ENCODE data around the gene TIE1.

The TIE1 gene

GRCh38 chr1:43322506-43322905 is 21.7 kb downstream of the TIE1 start:
- no peak overlapping the region for H3K27ac ChIP-seq (ENCODE audit: low read length)
- TF ChIP-seq CTCF (IDR thresholded peaks at IDR 0.05; ENCODE audit: low read depth, low read length) = no peak
- no peak for TF ChIP-seq EZH2phosphoT487 (IDR thresholded peaks at IDR 0.05; ENCODE audit: low read depth)
- no peak overlapping the region for H3K4me3 ChIP-seq (ENCODE audit: low read length)
- H3K36me3 ChIP-seq (replicated peaks; ENCODE audit: low read depth, low read length) = no peaks in the 10 kb centered on the region
- no peaks in the 10 kb centered on the region for H3K27me3 ChIP-seq (ENCODE audit: low read depth, low read length)
- no peaks in the 10 kb centered on the region for H3K79me2 ChIP-seq (ENCODE audit: low read length)
- no peaks in the 10 kb centered on the region for H4K20me1 ChIP-seq (ENCODE audit: insufficient read depth, low read length)
- H3K4me1 ChIP-seq (ENCODE audit: low read length) = no peaks in the 10 kb centered on the region
- H3K4me2 ChIP-seq (ENCODE audit: low read length) = no peak overlapping the region
- no peak overlapping the region for H3K9ac ChIP-seq (ENCODE audit: low read length)
- H2AFZ ChIP-seq (ENCODE audit: low read depth, low read length) = no peak overlapping the region
- H3K9me3 ChIP-seq (ENCODE audit: insufficient read depth, low read length) = 0 out of 2 replicates have a peak, but pooled peaks cover 3% of the 10 kb centered on the region

GRCh38 chr1:43324810-43325209 is 24.0 kb downstream of the TIE1 start:
- Histone ChIP-seq H3K9me3 (ENCODE audit: insufficient read depth, low read length) (0 out of 2 replicates have a peak, but pooled peaks cover 3% of the 10 kb centered on the region), H3K4me1 (ENCODE audit: low read length) (no peaks in the 10 kb centered on the region), H3K4me3 (ENCODE audit: low read length) (no peak overlapping the region), H3K79me2 (ENCODE audit: low read length) (no peaks in the 10 kb centered on the region), H2AFZ (ENCODE audit: low read depth, low read length) (no peak overlapping the region), H3K9ac (ENCODE audit: low read length) (no peak overlapping the region), H4K20me1 (ENCODE audit: insufficient read depth, low read length) (no peaks in the 10 kb centered on the region), H3K4me2 (ENCODE audit: low read length) (no peak overlapping the region), H3K27ac (ENCODE audit: low read length) (no peak overlapping the region), H3K36me3 (replicated peaks; ENCODE audit: low read depth, low read length) (no peaks in the 10 kb centered on the region), H3K27me3 (ENCODE audit: low read depth, low read length) (no peaks in the 10 kb centered on the region)
- TF ChIP-seq EZH2phosphoT487 (IDR thresholded peaks at IDR 0.05; ENCODE audit: low read depth) (no peak), CTCF (IDR thresholded peaks at IDR 0.05; ENCODE audit: low read depth, low read length) (no peak)

- no peaks in the 10 kb centered on the region for H4K20me1 ChIP-seq (ENCODE audit: insufficient read depth, low read length)
- H3K4me3 ChIP-seq (ENCODE audit: low read length) = no peak overlapping the region
- H3K9me3 ChIP-seq (ENCODE audit: insufficient read depth, low read length) = 0 out of 2 replicates have a peak, but pooled peaks cover 3% of the 10 kb centered on the region
- H3K36me3 ChIP-seq (replicated peaks; ENCODE audit: low read depth, low read length) = no peaks in the 10 kb centered on the region
- TF ChIP-seq CTCF (IDR thresholded peaks at IDR 0.05; ENCODE audit: low read depth, low read length) (no peak), EZH2phosphoT487 (IDR thresholded peaks at IDR 0.05; ENCODE audit: low read depth) (no peak)
- H3K27ac ChIP-seq (ENCODE audit: low read length) = no peak overlapping the region
- H3K9ac ChIP-seq (ENCODE audit: low read length) = no peak overlapping the region
- H3K79me2 ChIP-seq (ENCODE audit: low read length) = no peaks in the 10 kb centered on the region
- H2AFZ ChIP-seq (ENCODE audit: low read depth, low read length) = no peak overlapping the region
- H3K27me3 ChIP-seq (ENCODE audit: low read depth, low read length) = no peaks in the 10 kb centered on the region
- no peak overlapping the region for H3K4me2 ChIP-seq (ENCODE audit: low read length)
- no peaks in the 10 kb centered on the region for H3K4me1 ChIP-seq (ENCODE audit: low read length)
These were observed 24.6 kb downstream of the TIE1 start for GRCh38 chr1:43325381-43325780.

GRCh38 chr1:43327549-43328292 is 26.9 kb downstream of the TIE1 start:
- no peak overlapping the region for H2AFZ ChIP-seq (ENCODE audit: low read depth, low read length)
- no peaks in the 10 kb centered on the region for H3K4me1 ChIP-seq (ENCODE audit: low read length)
- H3K4me2 ChIP-seq (ENCODE audit: low read length) = no peak overlapping the region
- H3K9me3 ChIP-seq (ENCODE audit: insufficient read depth, low read length) = 0 out of 2 replicates have a peak, but pooled peaks cover 3% of the 10 kb centered on the region
- H3K36me3 ChIP-seq (replicated peaks; ENCODE audit: low read depth, low read length) = no peaks in the 10 kb centered on the region
- H3K4me3 ChIP-seq (ENCODE audit: low read length) = no peak overlapping the region
- H4K20me1 ChIP-seq (ENCODE audit: insufficient read depth, low read length) = no peaks in the 10 kb centered on the region
- TF ChIP-seq EZH2phosphoT487 (IDR thresholded peaks at IDR 0.05; ENCODE audit: low read depth) = no peak
- H3K9ac ChIP-seq (ENCODE audit: low read length) = no peak overlapping the region
- H3K27me3 ChIP-seq (ENCODE audit: low read depth, low read length) = no peaks in the 10 kb centered on the region
- H3K79me2 ChIP-seq (ENCODE audit: low read length) = no peaks in the 10 kb centered on the region
- H3K27ac ChIP-seq (ENCODE audit: low read length) = no peak overlapping the region

Measured in OCI-LY3 (cell line).